Left cardiac atrium (tissue), 4 donors: ENCODE measurements around the gene SKP2. TPM values are rescaled to one million over a fixed set of nuclear protein-coding genes. Genes with fewer than 3 reads are reported as not detected.
A peak's percentile ranks its signal among the peaks of the same experiment; 100 is the strongest.

Experiments used
- ATAC-seq, 2 donors: fragments of 200-7000 bp; cut with Tn5 transposase; one replicate each; pipeline ENCODE4 v1.9.1; 2020; ENCODE audit warnings: mild to moderate bottlenecking in 2 of 2, moderate library complexity in 2 of 2
- DNase-seq: peaks from one replicate; pipeline ENCODE4 v3.0.0-alpha.2; 2020
- intact Hi-C, 2 donors: fragments of 100-400 bp; cut with DNase I; formaldehyde crosslinking; loops; one replicate each; pipeline versions ENCODE4 v1.14.1 to v1.15.1; 2022 to 2023
- total RNA-seq, 2 donors: library from RNA; stranded (reverse); fragmentation: NEBNext Ultra II Directional; extraction: Animal tissue kit (Norgen Biotek cat#: 25700); gene quantifications; one replicate each; pipeline ENCODE4 v1.2.1, GENCODE V29; 2021
- donor health status: DM: no; HTN: yes; CAD: no.
- donor health status: DM: no; HTN: yes; CAD: no; lungs with severe emphysema.
- donor health status: DM: yes; HTN: yes; CAD: no.
- donor health status: Dilated cardiomyopathy.

The SKP2 gene
- total RNA-seq, 2 donors from 2014 or later, result 5.9 to 7.5 TPM

DNA sequence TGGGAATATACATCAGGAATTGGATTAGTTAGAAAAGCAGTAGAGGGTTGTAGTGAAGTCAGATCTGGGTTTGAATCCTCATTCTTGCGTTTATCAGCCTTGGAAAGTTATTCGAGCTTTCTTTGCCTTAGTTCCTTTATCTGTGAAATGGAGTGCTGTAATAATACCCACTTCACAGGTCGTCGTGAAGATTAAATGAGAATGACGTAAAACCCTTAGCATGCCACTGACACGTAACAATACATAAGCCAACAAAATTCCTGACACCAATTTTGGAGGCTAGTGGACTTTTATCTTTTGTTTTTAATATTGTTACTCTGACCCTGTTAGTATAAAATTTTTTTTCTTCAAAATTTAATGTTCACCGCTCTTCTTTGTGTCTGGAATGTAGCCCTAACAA, 3.4 kb downstream of the SKP2 start:
- intact Hi-C loops, result no loop called here
- DNase-seq, result no peak
- no peak for ATAC-seq

DNA sequence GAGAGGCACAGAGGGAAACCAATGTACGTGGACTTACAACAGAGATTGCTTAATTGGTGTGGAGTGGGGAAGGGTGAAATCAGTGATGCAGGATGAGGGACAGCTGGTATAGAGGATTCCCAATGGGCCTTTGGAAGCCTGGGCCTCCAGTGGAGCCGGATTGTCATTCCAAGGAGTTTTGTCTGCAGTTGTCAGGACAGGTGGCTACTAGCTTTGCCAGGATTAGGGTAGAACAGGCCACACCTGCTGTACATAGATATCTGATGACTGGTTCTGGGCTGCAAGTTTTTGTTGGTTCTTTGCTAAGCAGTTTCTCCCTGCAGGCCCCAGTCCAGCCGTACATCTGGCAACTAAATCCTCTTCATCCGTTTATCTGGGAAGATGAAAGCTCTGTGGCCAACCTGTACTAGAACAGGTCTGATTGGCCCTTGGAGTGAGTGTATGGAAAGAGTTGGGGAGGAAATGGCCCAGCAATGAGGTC, 4.2 kb downstream of the SKP2 start:
- no peak for DNase-seq
- ATAC-seq, result no peak

GRCh38 chr5:36156619-36157018, 4.7 kb downstream of the SKP2 start:
- ATAC-seq (no peak), DNase-seq (no peak)
- intact Hi-C loops, result no loop called here

More for the DNA sequence above, 4.2 kb downstream of the SKP2 start:
- intact Hi-C loops, result no loop called here

GRCh38 chr5:36158144-36158543, 6.2 kb downstream of the SKP2 start:
- intact Hi-C loops, result no loop called here
- DNase-seq (no peak), ATAC-seq (peak in 1 of 2 donors; percentile 11)

DNA sequence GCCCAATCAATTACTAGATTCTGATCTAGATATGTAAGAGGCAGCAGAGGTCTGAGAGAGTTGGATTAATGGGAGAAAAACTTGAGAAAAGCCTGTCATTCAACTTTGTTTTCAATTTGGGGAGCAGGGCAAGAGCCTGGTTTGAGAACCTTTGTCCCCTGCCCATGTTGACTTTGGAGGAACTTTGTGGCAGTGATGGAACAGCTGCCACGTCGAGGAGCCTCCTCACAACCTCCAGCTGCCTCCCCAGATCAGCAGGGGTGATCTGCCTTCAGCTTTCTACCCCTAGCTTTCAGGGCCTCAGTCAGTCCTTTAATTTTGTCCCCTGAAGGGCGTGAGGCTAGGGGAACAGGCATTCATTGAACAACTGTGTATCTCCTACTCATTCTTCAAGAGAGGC, 8.7 kb downstream of the SKP2 start:
- no peak for ATAC-seq
- no peak for DNase-seq
- intact Hi-C loops, result no loop called here

DNA sequence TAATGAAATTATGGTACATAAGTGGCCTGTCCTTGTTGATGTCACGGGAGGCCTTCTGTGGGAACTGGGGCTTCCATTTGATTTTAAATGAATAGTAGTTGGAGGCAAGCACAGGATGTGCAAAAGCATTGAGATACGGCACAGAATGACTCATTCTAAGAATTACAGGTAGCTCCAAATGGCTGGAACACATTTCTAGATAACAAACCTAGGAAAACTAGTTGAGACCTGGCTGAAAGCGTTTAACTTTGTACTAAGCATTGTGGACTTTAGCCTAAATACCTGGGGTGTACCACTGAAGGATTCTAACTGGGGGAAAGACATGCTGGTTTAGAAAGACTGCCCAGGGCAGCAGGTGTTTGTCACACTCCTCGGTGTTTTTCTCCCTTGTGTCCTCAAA, 9.4 kb downstream of the SKP2 start:
- ATAC-seq (no peak), DNase-seq (no peak)
- intact Hi-C loops, result no loop called here

DNA sequence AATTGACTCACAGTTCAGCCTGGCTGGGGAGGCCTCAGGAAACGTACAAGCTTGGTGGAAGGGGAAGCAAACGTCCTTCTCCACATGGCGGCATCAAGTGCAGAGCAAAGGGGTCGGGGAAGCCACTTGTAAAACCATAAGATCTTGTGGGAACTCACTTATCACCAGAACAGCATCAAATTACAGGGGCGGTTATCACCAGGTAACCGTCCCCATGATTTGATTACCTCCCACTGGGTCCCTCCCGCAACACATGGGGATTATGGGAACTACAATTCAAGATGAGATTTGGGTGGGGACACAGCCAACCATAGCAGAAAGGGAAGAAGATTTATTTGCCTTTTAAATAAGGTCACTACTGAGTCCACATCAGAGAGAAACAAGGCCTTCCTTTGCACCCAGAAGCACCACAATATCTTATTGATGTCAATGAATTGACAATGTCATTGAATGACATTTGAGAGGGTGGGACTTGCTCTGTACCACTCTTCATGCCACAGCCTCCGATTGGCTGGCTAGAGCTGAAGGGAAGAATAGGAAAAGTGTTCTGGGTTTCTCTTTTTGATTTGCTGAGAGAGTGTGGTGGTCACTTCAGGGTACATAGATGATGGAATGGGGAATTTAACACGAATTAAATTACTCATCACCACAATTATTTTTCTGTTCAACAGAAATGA, 11.0 kb downstream of the SKP2 start:
- DNase-seq (no peak), ATAC-seq (no peak)
- intact Hi-C loops, result no loop called here

GRCh38 chr5:36164461-36164860, 12.6 kb downstream of the SKP2 start:
- intact Hi-C loops, result no loop called here
- DNase-seq (no peak), ATAC-seq (no peak)

- ATAC-seq (no peak), DNase-seq (no peak)
- intact Hi-C loops, result no loop called here
Measured at GRCh38 chr5:36168737-36169136, 16.8 kb downstream of the SKP2 start.

DNA sequence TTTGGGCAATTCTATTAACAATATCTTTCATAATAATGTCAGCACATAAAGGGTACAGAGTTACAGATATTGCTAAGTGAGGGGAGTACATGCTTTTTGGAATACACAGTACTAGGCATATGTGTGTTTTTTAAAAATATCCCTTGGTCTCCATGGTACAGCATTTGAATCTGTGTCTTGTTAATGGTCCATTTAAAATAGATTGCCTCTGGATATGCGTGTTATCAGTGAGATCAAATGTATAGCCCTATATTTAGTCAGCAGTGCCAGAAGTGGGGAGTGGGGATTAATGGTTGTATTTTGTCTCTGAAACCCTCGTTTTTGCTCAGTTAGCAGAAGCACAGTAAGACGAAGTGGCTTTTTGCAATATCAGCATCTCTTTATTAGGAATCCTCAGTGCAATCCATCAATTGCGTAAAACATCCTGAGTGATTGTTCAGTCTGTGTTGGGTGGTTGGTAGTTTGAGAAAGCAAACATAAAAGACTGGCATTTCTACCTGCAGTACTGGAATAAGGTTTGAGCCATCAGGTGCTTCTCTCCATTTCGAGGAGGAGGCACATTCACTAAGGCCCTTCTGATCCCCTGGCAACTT, 19.0 kb downstream of the SKP2 start:
- ATAC-seq (no peak), DNase-seq (no peak)
- intact Hi-C loops, result loop anchor here in 1 of 2 donors (10.0 kb wide), 1 partner anchor 224 kb away; no protein-coding TSS in a partner anchor

- DNase-seq, result no peak
- intact Hi-C loops, result loop anchor here in 1 of 2 donors (10.0 kb wide), 1 partner anchor 222 kb away; no protein-coding TSS in a partner anchor
- ATAC-seq, result no peak
Measured at GRCh38 chr5:36172599-36172998, 20.7 kb downstream of the SKP2 start.

DNA sequence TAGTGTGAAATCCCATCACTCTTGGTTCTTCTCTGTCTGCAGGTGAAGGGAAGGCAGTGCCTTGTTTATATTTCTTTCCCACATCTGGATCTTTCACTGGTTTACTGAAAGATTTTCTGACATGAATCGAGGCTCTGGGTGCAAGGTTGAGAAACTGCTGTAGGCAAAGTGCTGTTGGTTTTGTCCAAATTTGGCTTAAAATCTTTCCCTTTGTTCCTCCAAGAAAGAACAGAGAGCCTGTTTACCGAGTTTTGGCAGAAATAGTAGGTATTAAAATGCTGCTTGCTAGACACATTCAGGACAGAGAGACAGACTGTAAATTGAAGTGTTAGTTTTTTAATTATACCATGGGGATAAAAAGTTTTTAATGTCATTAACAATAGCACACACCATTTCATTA, 21.5 kb downstream of the SKP2 start:
- ATAC-seq (no peak), DNase-seq (no peak)
- intact Hi-C loops, result loop anchor here in 1 of 2 donors (10.0 kb wide), 1 partner anchor 221 kb away; no protein-coding TSS in a partner anchor

GRCh38 chr5:36174119-36174518, 22.2 kb downstream of the SKP2 start:
- no peak for ATAC-seq
- intact Hi-C loops, result loop anchor here in 1 of 2 donors (10.0 kb wide), 1 partner anchor 221 kb away; no protein-coding TSS in a partner anchor
- no peak for DNase-seq

- DNase-seq (no peak), ATAC-seq (no peak)
- intact Hi-C loops, result loop anchor here in 1 of 2 donors (5.0 to 10.0 kb wide), 2 partner anchors 127 to 220 kb away; partner anchors contain the start of gene RANBP3L
Measured at GRCh38 chr5:36175043-36175442, 23.1 kb downstream of the SKP2 start.

GRCh38 chr5:36177154-36177553, 25.2 kb downstream of the SKP2 start:
- intact Hi-C loops, result loop anchor here in 1 of 2 donors (5.0 to 10.0 kb wide), 2 partner anchors 125 to 218 kb away; partner anchors contain the start of gene RANBP3L

DNA sequence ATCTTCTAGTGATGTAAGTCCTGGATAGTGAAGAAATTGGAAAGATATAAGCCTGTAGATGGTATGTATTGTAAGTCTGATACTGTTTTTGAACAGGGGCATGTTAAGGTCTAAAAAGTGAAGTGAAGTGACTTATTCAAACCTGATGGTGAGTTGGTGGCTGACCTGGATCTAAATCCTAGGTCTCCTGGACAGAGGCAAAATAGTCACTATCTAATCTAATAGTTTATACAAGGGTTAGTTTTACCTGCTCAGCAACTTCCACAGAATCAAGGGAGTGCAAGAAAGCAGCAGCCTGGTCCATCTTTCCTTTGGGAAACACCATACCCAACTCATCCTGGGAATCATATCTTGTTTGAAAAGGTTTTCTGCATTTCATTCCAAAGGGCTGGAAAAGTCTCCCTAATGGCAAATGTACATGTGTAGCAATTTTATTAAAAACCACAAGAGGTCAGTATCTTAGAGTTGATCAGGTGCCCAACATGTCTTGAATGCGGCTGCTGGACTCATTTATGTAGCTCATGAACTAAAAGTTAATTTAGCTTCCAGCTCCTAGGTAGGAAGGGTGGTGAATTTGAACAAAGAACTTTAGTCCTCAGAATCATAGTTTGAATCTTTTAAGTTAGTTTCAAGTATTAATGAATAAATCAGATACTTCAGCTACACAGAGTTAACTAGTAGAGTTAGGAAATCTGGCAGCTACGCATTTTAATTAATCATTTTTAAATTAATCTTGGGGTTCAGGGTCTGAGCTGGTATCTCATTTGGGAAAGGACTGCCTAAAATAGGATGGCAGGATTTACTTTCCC, 26.0 kb downstream of the SKP2 start:
- ATAC-seq, result peak; percentile 51 to 57
- intact Hi-C loops, result loop anchor here in 1 of 2 donors (5.0 to 10.0 kb wide), 2 partner anchors 124 to 217 kb away; partner anchors contain the start of gene RANBP3L
- DNase-seq, result no peak

More at GRCh38 chr5:36177154-36177553, 25.2 kb downstream of the SKP2 start:
- no peak for DNase-seq
- no peak for ATAC-seq

GRCh38 chr5:36178524-36178890, 26.6 kb downstream of the SKP2 start:
- intact Hi-C loops, result loop anchor here in 1 of 2 donors (5.0 to 10.0 kb wide), 2 partner anchors 124 to 216 kb away; partner anchors contain the start of gene RANBP3L
- DNase-seq (no peak), ATAC-seq (no peak)

GRCh38 chr5:36179950-36180349, 28.0 kb downstream of the SKP2 start:
- intact Hi-C loops, result loop anchor here in 1 of 2 donors (5.0 to 10.0 kb wide), 2 partner anchors 122 to 215 kb away; partner anchors contain the start of gene RANBP3L

More at GRCh38 chr5:36179950-36180349, 28.0 kb downstream of the SKP2 start:
- no peak for ATAC-seq
- no peak for DNase-seq
